Right lobe of liver (tissue), 6 donors: ENCODE measurements around the gene LMTK2. TPM values are rescaled to one million over a fixed set of nuclear protein-coding genes. Genes with fewer than 3 reads are reported as not detected.

ENCODE experiments used
- ATAC-seq, 4 donors: fragments of 200-7000 bp; cut with Tn5 transposase; one replicate each; pipeline ENCODE4 v1.9.1; 2020; ENCODE audit warnings: mild to moderate bottlenecking in 4 of 4, moderate library complexity in 4 of 4
- DNase-seq, 3 donors: peaks; one replicate each; pipeline ENCODE4 v3.0.0-alpha.2; 2020
- H3K27ac ChIP-seq, 3 donors: fragments of 200-600 bp; one replicate each; pipeline ENCODE4 v1.8.0; 2022
- H3K27me3 ChIP-seq, 2 donors: fragments of 200-600 bp; one replicate each; pipeline ENCODE4 v1.8.0; 2022
- H3K36me3 ChIP-seq, 4 donors: fragments of 200-600 bp; sonication (generic) in 1 of 4; one replicate each; pipeline versions ENCODE4 v1.5.1 to v1.8.0; 2017 to 2022; ENCODE audit warnings: control low read depth in 1 of 4
- H3K4me1 ChIP-seq, 4 donors: fragments of 200-600 bp; sonication (generic) in 1 of 4; one replicate each; pipeline versions ENCODE4 v1.5.1 to v1.8.0; 2017 to 2022; ENCODE audit warnings: control low read depth in 1 of 4
- H3K4me3 ChIP-seq, 3 donors: fragments of 200-600 bp; one replicate each; pipeline ENCODE4 v1.8.0; 2022
- H3K9me3 ChIP-seq, 4 donors: fragments of 200-600 bp; sonication (generic) in 1 of 4; one replicate each; pipeline versions ENCODE4 v1.5.1 to v1.8.0; 2017 to 2022; ENCODE audit warnings: control low read depth in 1 of 4
- CTCF ChIP-seq, 4 donors: fragments of 200-600 bp in 3 of 4; fragments of 450-650 bp in 1 of 4; IDR thresholded peaks; one replicate each; pipeline versions ENCODE4 v1.5.1 to v1.8.0; 2016 to 2022; ENCODE audit warnings: antibody characterized with exemption in 4 of 4, mild to moderate bottlenecking in 2 of 4
- POLR2A ChIP-seq: fragments of 450-650 bp; IDR thresholded peaks from one replicate; pipeline ENCODE4 v1.6.1; 2017; ENCODE audit warnings: antibody characterized with exemption, mild to moderate bottlenecking
- WGBS: methylation state at CpG from one replicate; pipeline ENCODE4 v1.1.6; 2018; ENCODE audit warnings: low coverage, low lambda C conversion rate; ENCODE audit not compliant: insufficient coverage; ENCODE audit errors: missing lambda C conversion rate; 5-methylcytosine and 5-hydroxymethylcytosine counted together
- intact Hi-C, 2 donors: fragments of 100-400 bp; cut with DNase I; formaldehyde crosslinking; loops; one replicate each; pipeline versions ENCODE4 v1.11.2 to v1.14.1; 2022
- total RNA-seq, 6 experiments: library from RNA; depleted of rRNA in 2 of 6; stranded (reverse); fragments of >200 nt in 2 of 6; fragmentation: NEBNext Ultra II Directional in 3 of 6; extraction: Animal tissue kit (Norgen Biotek cat#: 25700) in 3 of 6; gene quantifications; one replicate each; pipeline versions ENCODE4 v1.1.0 to v1.2.4, GENCODE V29; 2016 to 2023
- donor health status: DM: no; HTN: yes; CAD: no.
- donor health status: DM: no; HTN: no; CAD: no.
- donor health status: DM: no; HTN: no; CAD: no.
- donor health status: DM: no; HTN: yes; CAD: no.
- donor health status: DM: no; HTN: yes; CAD: no.

LMTK2 gene
- total RNA-seq, 6 experiments from 2014 or later, result 9.4 to 16.7 (median 13.9) TPM

GRCh38 chr7:98138672-98139071, 32.0 kb downstream of the LMTK2 start:
- H3K27me3 ChIP-seq, result no peaks in the 10 kb centered on the region
- H3K4me3 ChIP-seq, result no peak overlapping the region
- 100% methylated on average over 2 of the region's 6 CpGs for WGBS
- no peak for ATAC-seq
- no peak for TF ChIP-seq POLR2A
- TF ChIP-seq CTCF (IDR thresholded peaks at IDR 0.05), result no peak
- peaks cover 0 to 40% (median 12%) of the 10 kb centered on the region in 4 donors for H3K4me1 ChIP-seq
- H3K36me3 ChIP-seq, result peaks cover 0 to 19% (median 8%) of the 10 kb centered on the region in 4 donors
- intact Hi-C loops, result no loop called here
- no peak for DNase-seq
- H3K9me3 ChIP-seq, result no peaks in the 10 kb centered on the region
- no peak overlapping the region for H3K27ac ChIP-seq

GRCh38 chr7:98142658-98143057, 36.0 kb downstream of the LMTK2 start:
- Histone ChIP-seq H3K27me3 (no peaks in the 10 kb centered on the region), H3K36me3 (peaks cover 0 to 19% (median 8%) of the 10 kb centered on the region in 4 donors), H3K9me3 (no peaks in the 10 kb centered on the region), H3K4me1 (no peaks in the 10 kb centered on the region), H3K4me3 (no peak overlapping the region), H3K27ac (no peak overlapping the region)
- ATAC-seq, result no peak
- TF ChIP-seq POLR2A (no peak), CTCF (IDR thresholded peaks at IDR 0.05) (no peak)
- no peak for DNase-seq
- WGBS, result 94% methylated on average over 2 of the region's 2 CpGs
- intact Hi-C loops, result no loop called here

GRCh38 chr7:98148607-98149006, 41.9 kb downstream of the LMTK2 start:
- intact Hi-C loops, result no loop called here
- Histone ChIP-seq H3K4me1 (no peaks in the 10 kb centered on the region), H3K9me3 (no peaks in the 10 kb centered on the region), H3K27ac (no peak overlapping the region), H3K36me3 (peaks cover 0 to 7% (median 0%) of the 10 kb centered on the region in 4 donors), H3K27me3 (no peaks in the 10 kb centered on the region), H3K4me3 (no peak overlapping the region)
- no peak for TF ChIP-seq POLR2A
- TF ChIP-seq CTCF (IDR thresholded peaks at IDR 0.05), result no peak
- WGBS, result 97% methylated on average over 5 of the region's 5 CpGs
- DNase-seq, result no peak
- no peak for ATAC-seq

- H3K4me1 ChIP-seq, result no peaks in the 10 kb centered on the region
- no peak for DNase-seq
- no peak overlapping the region for H3K4me3 ChIP-seq
- no peaks in the 10 kb centered on the region for H3K9me3 ChIP-seq
- WGBS, result 94% methylated on average over 5 of the region's 6 CpGs
- ATAC-seq, result no peak
- H3K27ac ChIP-seq, result no peak overlapping the region
- TF ChIP-seq CTCF (IDR thresholded peaks at IDR 0.05) (no peak), POLR2A (no peak)
- H3K36me3 ChIP-seq, result peaks cover 0 to 7% (median 0%) of the 10 kb centered on the region in 4 donors
- H3K27me3 ChIP-seq, result no peaks in the 10 kb centered on the region
- intact Hi-C loops, result no loop called here
These were observed 42.5 kb downstream of the LMTK2 start for GRCh38 chr7:98149116-98149692.
